C4-2B (cell line): ENCODE results near the gene ABHD12.

Experiments used
- H3K27ac ChIP-seq: fragments of 450-650 bp; 2 replicates; pipeline ENCODE4 v1.5.1; 2017
- CTCF ChIP-seq: fragments of 450-650 bp; conservative IDR thresholded peaks from 2 replicates; pipeline ENCODE4 v1.5.1; 2017; ENCODE audit warnings: mild to moderate bottlenecking
- ZFX ChIP-seq: fragments of 450-650 bp; IDR thresholded peaks from 2 replicates; pipeline ENCODE4 v1.6.1; 2017

Gene ABHD12

GRCh38 chr20:25319241-25320034 lies 71.2 kb downstream of the ABHD12 start:
- TF ChIP-seq CTCF = no peak
- no peak for TF ChIP-seq ZFX
- H3K27ac ChIP-seq = no peak overlapping the region

- TF ChIP-seq CTCF (no peak), ZFX (no peak)
These were observed 72.0 kb downstream of the ABHD12 start for GRCh38 chr20:25318471-25319240.

DNA sequence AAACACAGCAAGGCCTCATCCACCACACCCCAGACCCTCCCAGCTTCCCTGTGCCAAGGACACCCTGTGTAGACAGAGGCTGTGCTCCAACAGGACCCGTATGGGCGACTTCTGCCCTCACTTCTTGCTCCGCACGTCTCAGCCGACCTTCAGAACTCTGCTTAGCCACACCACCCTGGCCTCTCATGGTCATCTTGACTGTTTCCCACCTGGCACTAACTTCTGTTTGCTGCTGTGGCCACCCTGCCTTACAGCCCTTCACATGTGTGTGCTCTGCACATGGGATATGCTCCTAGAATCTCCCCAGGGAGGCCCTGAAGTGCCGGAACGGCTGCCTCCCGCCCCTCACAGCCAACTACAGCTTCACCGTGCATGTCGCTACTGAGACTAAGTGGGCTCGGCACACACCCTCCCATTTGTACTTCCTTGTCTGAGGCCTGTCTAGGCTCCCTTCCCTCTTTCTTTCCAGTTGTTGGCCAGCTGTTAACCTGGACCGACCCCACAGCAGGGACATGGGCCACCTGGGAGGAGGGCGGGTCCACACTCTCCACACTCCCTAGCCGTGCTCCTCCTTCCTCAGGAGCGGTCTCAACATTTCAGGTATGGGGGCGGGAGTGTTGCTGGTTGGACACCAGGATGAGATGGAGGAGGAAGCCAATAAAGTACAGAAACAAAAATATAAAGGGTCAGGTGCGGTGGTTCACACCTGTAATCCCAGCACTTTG lies 73.1 kb downstream of the ABHD12 start:
- TF ChIP-seq ZFX = no peak
- no peak for TF ChIP-seq CTCF
- no peak overlapping the region for H3K27ac ChIP-seq

More at GRCh38 chr20:25318471-25319240, 72.0 kb downstream of the ABHD12 start:
- no peak overlapping the region for H3K27ac ChIP-seq

GRCh38 chr20:25316506-25317190 lies 74.0 kb downstream of the ABHD12 start:
- no peak overlapping the region for H3K27ac ChIP-seq
- TF ChIP-seq ZFX (no peak), CTCF (no peak)

DNA sequence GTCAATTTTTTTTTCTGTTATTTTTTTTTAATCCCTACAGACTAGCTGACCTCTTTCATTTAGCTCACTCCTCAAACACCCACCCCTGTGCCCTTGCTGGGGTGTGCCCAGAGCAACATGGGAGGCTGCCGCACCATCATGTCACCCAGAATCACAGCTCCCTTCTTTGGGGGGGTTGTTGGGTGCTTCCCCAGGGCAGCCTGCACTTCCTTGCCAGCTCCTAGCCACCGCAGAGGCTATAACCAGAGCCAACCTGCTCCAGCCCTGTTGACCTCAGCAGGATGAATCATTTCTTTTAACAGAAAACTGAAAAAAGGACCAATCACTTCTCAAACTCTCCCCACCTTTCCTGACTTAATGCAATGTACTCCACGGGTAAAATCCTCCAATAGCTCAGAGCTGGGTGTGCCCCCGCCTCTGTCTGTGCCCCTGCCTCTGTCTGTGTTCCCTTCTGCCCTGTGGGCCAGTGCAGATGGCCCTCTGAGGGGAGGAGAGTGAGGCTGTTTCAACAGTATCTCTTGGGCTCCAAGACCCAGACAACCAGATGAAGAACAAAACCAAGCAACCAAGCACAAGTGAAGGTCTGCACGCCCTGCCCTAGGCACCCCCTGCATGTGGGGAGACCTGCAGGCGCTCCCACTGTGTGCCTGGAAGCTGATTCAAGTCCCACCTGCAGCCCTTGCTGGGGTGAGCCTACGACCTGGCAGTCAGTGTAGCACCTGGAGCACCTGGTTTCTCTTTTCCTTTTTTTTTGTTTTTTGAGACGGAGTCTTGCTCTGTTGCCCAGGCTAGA lies 75.0 kb downstream of the ABHD12 start:
- H3K27ac ChIP-seq = no peak overlapping the region
- TF ChIP-seq ZFX (no peak), CTCF (no peak)
